Measurements from ENCODE around the gene JMJD8. TPM values are rescaled to one million over a fixed set of nuclear protein-coding genes. Genes with fewer than 3 reads are reported as not detected.

Gene JMJD8
- total RNA-seq, 1 experiment from 2014 or later: 33.4 TPM

DNA sequence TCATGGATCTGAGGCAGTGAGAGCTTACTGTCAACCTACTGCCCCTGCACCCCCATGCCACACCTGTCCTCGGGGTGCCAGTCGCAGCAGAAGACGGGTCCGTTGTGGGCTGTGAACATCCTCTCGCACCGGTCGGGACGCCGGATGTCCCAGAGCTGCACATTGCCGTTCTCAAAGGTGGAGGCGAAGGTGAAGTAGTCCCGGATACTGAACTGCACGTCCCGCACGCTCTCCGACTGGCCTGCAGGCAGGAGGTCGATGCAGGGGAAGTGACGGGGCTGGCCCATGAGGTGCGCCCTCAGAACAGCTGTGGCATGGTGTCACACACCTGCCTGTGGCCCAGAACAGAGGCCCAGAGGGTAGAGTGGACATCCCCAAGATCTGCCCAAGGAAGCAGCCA is 3.4 kb upstream of the JMJD8 start:
- BruUV-seq (replicated peaks): no TSS peak
- ChIA-PET CTCF (interaction anchor here (0.7 to 1.3 kb wide), 5 partner anchors 8 to 54 kb away, joined by 3 to 4 read pairs (median 3); no protein-coding TSS in a partner anchor), POLR2A (interaction anchor here (0.6 kb wide), 1 partner anchor 98 kb away, joined by 3 read pairs; the partner anchor contains the start of gene RAB40C)
- H3K36me3 Mint-ChIP-seq (ENCODE audit: insufficient read depth, unreplicated experiment): peaks cover 67% of the 10 kb centered on the region
- intact Hi-C loops (cut with micrococcal nuclease): no loop called here
- no peak overlapping the region for H3K27ac Mint-ChIP-seq (ENCODE audit: low read depth, unreplicated experiment)
- no peaks in the 10 kb centered on the region for H3K27me3 Mint-ChIP-seq (ENCODE audit: insufficient read depth, unreplicated experiment)
- TF ChIP-seq, protein P1, sequence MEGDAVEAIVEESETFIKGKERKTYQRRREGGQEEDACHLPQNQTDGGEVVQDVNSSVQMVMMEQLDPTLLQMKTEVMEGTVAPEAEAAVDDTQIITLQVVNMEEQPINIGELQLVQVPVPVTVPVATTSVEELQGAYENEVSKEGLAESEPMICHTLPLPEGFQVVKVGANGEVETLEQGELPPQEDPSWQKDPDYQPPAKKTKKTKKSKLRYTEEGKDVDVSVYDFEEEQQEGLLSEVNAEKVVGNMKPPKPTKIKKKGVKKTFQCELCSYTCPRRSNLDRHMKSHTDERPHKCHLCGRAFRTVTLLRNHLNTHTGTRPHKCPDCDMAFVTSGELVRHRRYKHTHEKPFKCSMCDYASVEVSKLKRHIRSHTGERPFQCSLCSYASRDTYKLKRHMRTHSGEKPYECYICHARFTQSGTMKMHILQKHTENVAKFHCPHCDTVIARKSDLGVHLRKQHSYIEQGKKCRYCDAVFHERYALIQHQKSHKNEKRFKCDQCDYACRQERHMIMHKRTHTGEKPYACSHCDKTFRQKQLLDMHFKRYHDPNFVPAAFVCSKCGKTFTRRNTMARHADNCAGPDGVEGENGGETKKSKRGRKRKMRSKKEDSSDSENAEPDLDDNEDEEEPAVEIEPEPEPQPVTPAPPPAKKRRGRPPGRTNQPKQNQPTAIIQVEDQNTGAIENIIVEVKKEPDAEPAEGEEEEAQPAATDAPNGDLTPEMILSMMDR (IDR thresholded peaks at IDR 0.05; ENCODE audit: unreplicated experiment): no peak
- H3K4me3 Mint-ChIP-seq (ENCODE audit: unreplicated experiment): no peak overlapping the region
- peaks cover 10% of the 10 kb centered on the region for H3K4me1 Mint-ChIP-seq (ENCODE audit: insufficient read depth, unreplicated experiment)
- no peak for DNase-seq (ENCODE audit: unreplicated experiment)
- H3K9me3 Mint-ChIP-seq (ENCODE audit: unreplicated experiment): no peaks in the 10 kb centered on the region

DNA sequence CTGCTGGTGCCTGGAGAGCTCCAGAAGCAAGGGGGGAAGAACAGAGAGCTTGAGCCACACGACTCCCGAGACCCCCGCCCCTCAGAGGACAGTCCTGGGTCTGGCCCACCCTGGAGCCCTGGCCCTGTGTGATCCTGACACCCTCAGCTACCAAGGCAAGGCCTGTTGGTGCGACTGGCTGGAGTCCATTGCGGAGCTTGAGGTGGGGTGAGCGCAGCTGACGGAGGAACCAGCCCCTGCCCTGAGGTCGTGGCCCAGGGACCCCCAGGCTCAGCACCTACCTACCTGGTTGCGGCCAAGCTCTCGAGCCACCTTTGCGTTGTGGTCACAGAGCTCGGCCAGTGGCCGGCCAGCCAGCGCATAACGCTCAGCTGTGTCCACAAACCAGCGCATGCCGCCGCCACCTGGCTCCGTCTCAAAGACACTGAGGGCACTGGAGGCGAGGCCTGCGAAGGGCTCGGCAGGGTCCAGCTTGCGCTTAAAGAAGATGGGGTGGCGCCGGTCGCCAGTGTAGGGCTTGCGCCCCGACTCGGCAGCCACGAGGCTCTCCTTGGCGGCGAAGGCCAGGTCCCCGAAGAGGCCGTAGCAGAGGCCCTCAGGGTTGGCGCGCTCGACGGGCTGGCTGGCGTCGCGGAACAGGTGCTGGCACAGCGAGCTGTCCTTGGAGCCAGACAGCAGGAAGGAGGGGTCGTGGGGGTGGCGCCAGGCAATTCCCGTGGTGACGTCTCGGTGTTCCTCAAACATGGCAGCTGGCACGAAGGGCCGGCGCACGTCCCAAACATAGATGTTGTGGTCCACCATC is 2.5 kb upstream of the JMJD8 start:
- intact Hi-C loops (cut with micrococcal nuclease): no loop called here
- H3K27ac Mint-ChIP-seq (ENCODE audit: low read depth, unreplicated experiment): no peak overlapping the region
- CTCF ChIA-PET: interaction anchor here (0.8 to 1.3 kb wide), 7 partner anchors 8 to 63 kb away, joined by 3 to 4 read pairs (median 3); no protein-coding TSS in a partner anchor
- BruUV-seq (replicated peaks): no TSS peak
- POLR2A ChIA-PET: interaction anchor here (0.5 to 1.3 kb wide), 6 partner anchors 9 to 53 kb away, joined by 3 to 6 read pairs (median 4); partner anchors contain the start of gene ANTKMT
- peaks cover 6% of the 10 kb centered on the region for H3K4me1 Mint-ChIP-seq (ENCODE audit: insufficient read depth, unreplicated experiment)
- no peak for DNase-seq (ENCODE audit: unreplicated experiment)
- H3K9me3 Mint-ChIP-seq (ENCODE audit: unreplicated experiment): no peaks in the 10 kb centered on the region
- H3K27me3 Mint-ChIP-seq (ENCODE audit: insufficient read depth, unreplicated experiment): no peaks in the 10 kb centered on the region
- H3K36me3 Mint-ChIP-seq (ENCODE audit: insufficient read depth, unreplicated experiment): peaks cover 70% of the 10 kb centered on the region
- H3K4me3 Mint-ChIP-seq (ENCODE audit: unreplicated experiment): no peak overlapping the region
- TF ChIP-seq, protein P1 (IDR thresholded peaks at IDR 0.05; ENCODE audit: unreplicated experiment): no peak

DNA sequence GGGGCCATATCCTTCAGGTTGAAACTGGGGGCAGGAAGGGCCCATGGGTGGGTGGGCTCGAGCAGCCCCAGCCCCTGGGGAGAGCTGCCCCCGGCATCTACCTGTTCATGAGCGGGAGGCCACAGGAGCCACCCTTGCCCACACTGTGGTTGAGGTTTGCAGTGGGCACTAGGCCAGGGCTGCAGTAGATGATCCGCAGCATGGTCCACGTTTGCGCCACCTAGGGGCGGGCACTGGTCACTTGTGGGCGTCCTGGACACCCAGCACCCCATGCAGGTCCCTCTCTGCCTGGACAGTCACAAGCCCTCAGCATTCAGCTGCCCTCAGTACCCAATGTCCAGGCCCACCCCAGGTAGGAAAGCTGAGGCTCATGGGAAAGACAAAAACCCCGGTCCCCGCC is 1.8 kb upstream of the JMJD8 start:
- Mint-ChIP-seq H3K27ac (ENCODE audit: low read depth, unreplicated experiment) (no peak overlapping the region), H3K36me3 (ENCODE audit: insufficient read depth, unreplicated experiment) (peaks cover 70% of the 10 kb centered on the region), H3K9me3 (ENCODE audit: unreplicated experiment) (no peaks in the 10 kb centered on the region), H3K27me3 (ENCODE audit: insufficient read depth, unreplicated experiment) (no peaks in the 10 kb centered on the region), H3K4me3 (ENCODE audit: unreplicated experiment) (peak overlapping the region; percentile 76), H3K4me1 (ENCODE audit: insufficient read depth, unreplicated experiment) (peaks cover 6% of the 10 kb centered on the region)
- TF ChIP-seq, protein P1 (IDR thresholded peaks at IDR 0.05; ENCODE audit: unreplicated experiment): peak; percentile 57
- ChIA-PET POLR2A (interaction anchor here (1.1 to 1.3 kb wide), 5 partner anchors 9 to 34 kb away, joined by 3 to 6 read pairs (median 4); partner anchors contain the start of gene ANTKMT), CTCF (interaction anchor here (0.6 to 1.3 kb wide), 5 partner anchors 10 to 62 kb away, joined by 3 read pairs; no protein-coding TSS in a partner anchor)
- peak; percentile 67 for DNase-seq (ENCODE audit: unreplicated experiment)
- intact Hi-C loops (cut with micrococcal nuclease): no loop called here
- BruUV-seq (replicated peaks): no TSS peak

DNA sequence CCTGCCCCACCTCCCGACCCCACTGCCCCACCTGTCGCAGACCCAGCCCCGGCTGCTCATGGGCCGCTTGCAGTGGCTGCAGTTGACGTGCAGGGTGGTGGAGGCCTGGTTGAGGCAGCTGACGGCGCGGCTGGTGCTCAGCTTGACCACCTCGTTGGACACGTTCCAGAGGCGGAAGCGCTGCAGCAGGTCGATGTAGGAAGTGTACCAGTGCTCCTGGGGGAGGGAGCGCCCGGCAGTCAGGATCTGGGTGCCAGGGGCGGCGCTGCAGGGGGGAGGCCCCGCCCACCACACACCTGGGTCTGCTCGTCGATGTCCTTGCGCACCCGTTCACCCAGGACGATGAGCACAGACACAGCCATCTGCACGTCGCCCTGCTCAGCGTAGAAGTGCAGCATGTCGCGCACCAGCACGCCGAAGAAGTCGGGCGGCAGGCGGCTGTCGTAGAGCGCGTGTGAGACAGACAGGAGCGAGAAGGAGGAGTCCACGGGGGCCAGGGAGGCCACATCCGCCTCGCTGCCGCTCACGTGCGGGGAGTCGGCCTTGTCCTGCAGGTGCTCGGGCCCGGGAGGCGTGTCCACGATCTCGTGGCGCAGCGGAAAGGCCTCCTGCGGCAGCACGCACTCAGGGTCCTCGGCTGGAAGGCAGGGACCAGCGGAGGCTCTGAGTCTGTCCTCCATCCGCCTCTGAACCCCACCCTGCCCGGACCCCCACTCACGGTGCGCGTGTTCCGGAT is 995 bp upstream of the JMJD8 start:
- intact Hi-C loops (cut with micrococcal nuclease): no loop called here
- H3K27ac Mint-ChIP-seq (ENCODE audit: low read depth, unreplicated experiment): peak overlapping the region; percentile 61
- CTCF ChIA-PET: interaction anchor here (0.6 to 0.8 kb wide), 3 partner anchors 9 to 83 kb away, joined by 3 read pairs; partner anchors contain the start of gene METRN
- TF ChIP-seq, protein P1 (IDR thresholded peaks at IDR 0.05; ENCODE audit: unreplicated experiment): no peak
- DNase-seq (ENCODE audit: unreplicated experiment): no peak
- peaks cover 64% of the 10 kb centered on the region for H3K36me3 Mint-ChIP-seq (ENCODE audit: insufficient read depth, unreplicated experiment)
- H3K4me1 Mint-ChIP-seq (ENCODE audit: insufficient read depth, unreplicated experiment): peaks cover 6% of the 10 kb centered on the region
- no peaks in the 10 kb centered on the region for H3K27me3 Mint-ChIP-seq (ENCODE audit: insufficient read depth, unreplicated experiment)
- no peaks in the 10 kb centered on the region for H3K9me3 Mint-ChIP-seq (ENCODE audit: unreplicated experiment)
- POLR2A ChIA-PET: interaction anchor here (0.6 to 2.9 kb wide), 11 partner anchors 8 to 92 kb away, joined by 3 to 16 read pairs (median 8); partner anchors contain the start of genes METTL26, RHBDL1 and WDR90
- no TSS peak for BruUV-seq (replicated peaks)
- peak overlapping the region; percentile 76 for H3K4me3 Mint-ChIP-seq (ENCODE audit: unreplicated experiment)

Data from MCF 10A (cell line).